Fibroblast of skin of left biceps (primary cell): ENCODE data around the gene ANXA10.
"Not testable (repeated sequence)": the region's sequence is repeated elsewhere in the genome, so short reads cannot be mapped to it uniquely, and the experiment has no call there.

ENCODE experiments used
- DNase-seq, 2 experiments: peaks; one replicate each; pipeline ENCODE4 v3.0.0-alpha.2; 2013; ENCODE audit warnings: low read depth in 2 of 2

ANXA10 gene

GRCh38 chr4:168092176-168092712, at the start of gene ANXA10:
Gene ANXA10, plus strand, starts transcription at chr4:168092537. Its CDS starts 164 bp downstream, at chr4:168092701.
- DNase-seq: no peak

- DNase-seq: no peak
These were observed 47.0 kb upstream of the ANXA10 start for GRCh38 chr4:168045354-168045753.

GRCh38 chr4:168050002-168050401, 42.3 kb upstream of the ANXA10 start:
- no peak for DNase-seq

- no peak for DNase-seq
These were observed 40.8 kb upstream of the ANXA10 start for GRCh38 chr4:168051526-168051925.

GRCh38 chr4:168057412-168057811, 34.9 kb upstream of the ANXA10 start:
- DNase-seq: no peak

- peak; percentile 38 to 44 for DNase-seq
These were observed 33.1 kb upstream of the ANXA10 start for GRCh38 chr4:168059251-168059650.

GRCh38 chr4:168063031-168063430, 29.3 kb upstream of the ANXA10 start:
- DNase-seq: no peak

GRCh38 chr4:168070903-168071302, 21.4 kb upstream of the ANXA10 start:
- DNase-seq: no peak

- no peak for DNase-seq
These were observed 21.0 kb upstream of the ANXA10 start for GRCh38 chr4:168071304-168071703.

GRCh38 chr4:168074861-168075260, 17.5 kb upstream of the ANXA10 start:
- DNase-seq: no peak

- DNase-seq: no peak
These were observed 15.2 kb upstream of the ANXA10 start for GRCh38 chr4:168076989-168077725.

- DNase-seq: no peak
These were observed 14.6 kb upstream of the ANXA10 start for GRCh38 chr4:168077726-168078239.

GRCh38 chr4:168082379-168082778, 10.0 kb upstream of the ANXA10 start:
- DNase-seq: no peak

GRCh38 chr4:168095776-168096406, 3.6 kb downstream of the ANXA10 start:
- no peak for DNase-seq

GRCh38 chr4:168096407-168096784, 4.1 kb downstream of the ANXA10 start:
- no peak for DNase-seq

- peak in 1 of 2 experiments; percentile 33 for DNase-seq
These were observed 4.8 kb downstream of the ANXA10 start for GRCh38 chr4:168097161-168097560.

- no peak for DNase-seq
These were observed 5.9 kb downstream of the ANXA10 start for GRCh38 chr4:168098248-168098717.

- DNase-seq: no peak
These were observed 6.9 kb downstream of the ANXA10 start for GRCh38 chr4:168099195-168099594.

GRCh38 chr4:168101026-168101425, 8.7 kb downstream of the ANXA10 start:
- DNase-seq: no peak

GRCh38 chr4:168102403-168102802, 10.1 kb downstream of the ANXA10 start:
- DNase-seq: no peak

- DNase-seq: no peak
These were observed 17.2 kb downstream of the ANXA10 start for GRCh38 chr4:168109527-168109926.

GRCh38 chr4:168113059-168113458, 20.7 kb downstream of the ANXA10 start:
- not testable (repeated sequence) for DNase-seq
